ENCODE data around the gene ATP12A.
A peak's percentile ranks its signal among the peaks of the same experiment; 100 is the strongest.

ATP12A gene

DNA sequence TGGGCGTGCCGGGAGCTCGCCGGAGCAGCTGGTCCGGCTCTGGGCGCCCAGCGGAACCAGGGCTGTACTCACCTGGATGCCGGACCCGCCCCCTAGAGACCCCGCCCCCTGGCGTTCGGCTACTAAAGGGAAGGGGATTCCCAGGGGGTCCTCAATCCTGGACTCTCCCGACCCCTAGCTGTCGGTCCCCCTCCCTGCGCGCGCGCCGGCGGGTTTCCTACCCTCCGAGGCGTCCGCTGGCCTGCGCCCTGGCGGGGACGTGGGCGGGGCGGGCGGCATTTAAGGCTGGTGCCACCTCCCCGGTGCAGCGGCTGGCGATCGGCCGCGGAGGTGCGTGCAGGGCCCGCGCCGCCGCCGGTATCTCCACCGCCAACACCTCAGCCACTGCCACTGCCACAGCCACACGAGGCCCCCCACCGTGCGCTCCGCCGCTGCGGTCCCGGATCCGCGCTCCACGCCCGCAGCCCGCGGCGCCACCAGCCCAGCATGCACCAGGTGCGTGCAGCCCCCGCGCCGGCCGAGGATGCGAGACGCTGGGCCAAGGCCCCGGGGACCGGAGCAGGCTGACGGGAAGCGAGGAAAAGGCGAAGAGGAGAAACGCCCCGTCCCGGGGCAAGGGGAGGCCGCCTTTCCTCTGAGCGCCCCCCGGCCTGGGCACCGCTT lies at the start of gene ATP12A:
Gene ATP12A (plus strand): TSS at position 151 of the 663 bp plus-strand sequence. CDS start 336 bp downstream, at position 487.
- TF ChIP-seq, protein P1, sequence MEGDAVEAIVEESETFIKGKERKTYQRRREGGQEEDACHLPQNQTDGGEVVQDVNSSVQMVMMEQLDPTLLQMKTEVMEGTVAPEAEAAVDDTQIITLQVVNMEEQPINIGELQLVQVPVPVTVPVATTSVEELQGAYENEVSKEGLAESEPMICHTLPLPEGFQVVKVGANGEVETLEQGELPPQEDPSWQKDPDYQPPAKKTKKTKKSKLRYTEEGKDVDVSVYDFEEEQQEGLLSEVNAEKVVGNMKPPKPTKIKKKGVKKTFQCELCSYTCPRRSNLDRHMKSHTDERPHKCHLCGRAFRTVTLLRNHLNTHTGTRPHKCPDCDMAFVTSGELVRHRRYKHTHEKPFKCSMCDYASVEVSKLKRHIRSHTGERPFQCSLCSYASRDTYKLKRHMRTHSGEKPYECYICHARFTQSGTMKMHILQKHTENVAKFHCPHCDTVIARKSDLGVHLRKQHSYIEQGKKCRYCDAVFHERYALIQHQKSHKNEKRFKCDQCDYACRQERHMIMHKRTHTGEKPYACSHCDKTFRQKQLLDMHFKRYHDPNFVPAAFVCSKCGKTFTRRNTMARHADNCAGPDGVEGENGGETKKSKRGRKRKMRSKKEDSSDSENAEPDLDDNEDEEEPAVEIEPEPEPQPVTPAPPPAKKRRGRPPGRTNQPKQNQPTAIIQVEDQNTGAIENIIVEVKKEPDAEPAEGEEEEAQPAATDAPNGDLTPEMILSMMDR (IDR thresholded peaks at IDR 0.05; ENCODE audit: insufficient read depth, low read depth, low read length, missing control alignments) = no peak
- DNase-seq (ENCODE audit: low read depth) = peak; percentile 37
- peak within 1 kb of the TSS; percentile 49 for H3K4me3 ChIP-seq (ENCODE audit: low read length)

DNA sequence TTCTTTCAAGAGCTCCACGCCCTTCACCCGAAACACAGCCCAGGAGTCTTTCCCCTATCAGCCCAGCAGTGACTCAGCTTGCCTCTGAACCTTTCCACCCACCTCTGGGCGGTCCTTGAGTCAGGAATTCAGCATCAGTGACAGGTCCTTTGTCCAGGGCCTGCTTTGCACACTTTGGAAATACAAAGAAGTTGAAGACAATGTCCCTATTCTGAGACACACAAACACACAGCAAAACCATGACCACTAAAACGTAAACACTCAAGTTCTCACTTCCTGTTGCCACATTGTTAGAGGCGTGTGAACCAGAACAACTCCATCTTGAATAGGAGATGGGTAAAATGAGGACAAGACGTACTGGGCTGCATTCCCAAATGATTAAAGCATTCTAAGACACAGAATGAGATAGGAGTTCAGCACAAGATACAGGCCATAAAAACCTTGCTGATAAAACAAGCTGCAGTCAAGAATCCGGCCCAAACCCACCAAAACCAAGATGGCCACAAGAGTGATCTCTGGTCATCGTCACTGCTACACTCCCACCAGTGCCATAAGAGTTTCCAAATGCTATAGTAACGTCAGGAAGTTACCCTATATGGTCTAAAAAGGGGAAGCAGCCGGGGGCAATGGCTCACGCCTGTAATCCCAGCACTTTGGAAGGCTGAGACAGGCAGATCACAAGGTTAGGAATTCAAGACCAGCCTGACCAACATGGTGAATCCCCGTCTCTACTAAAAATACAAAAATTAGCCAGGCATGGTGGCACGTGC lies 49.2 kb upstream of the ATP12A start:
- peak; percentile 93 for DNase-seq (ENCODE audit: low read depth)
- TF ChIP-seq, protein P1 (IDR thresholded peaks at IDR 0.05; ENCODE audit: insufficient read depth, low read depth, low read length, missing control alignments) = no peak
- H3K4me3 ChIP-seq (ENCODE audit: low read length) = no peak overlapping the region

GRCh38 chr13:24631922-24632321 lies 48.3 kb upstream of the ATP12A start:
- no peak for DNase-seq (ENCODE audit: low read depth)
- TF ChIP-seq, protein P1 (IDR thresholded peaks at IDR 0.05; ENCODE audit: insufficient read depth, low read depth, low read length, missing control alignments) = no peak
- H3K4me3 ChIP-seq (ENCODE audit: low read length) = no peak overlapping the region

GRCh38 chr13:24632382-24633121 lies 47.7 kb upstream of the ATP12A start:
- TF ChIP-seq, protein P1 (IDR thresholded peaks at IDR 0.05; ENCODE audit: insufficient read depth, low read depth, low read length, missing control alignments) = no peak
- DNase-seq (ENCODE audit: low read depth) = peak; percentile 51
- no peak overlapping the region for H3K4me3 ChIP-seq (ENCODE audit: low read length)

DNA sequence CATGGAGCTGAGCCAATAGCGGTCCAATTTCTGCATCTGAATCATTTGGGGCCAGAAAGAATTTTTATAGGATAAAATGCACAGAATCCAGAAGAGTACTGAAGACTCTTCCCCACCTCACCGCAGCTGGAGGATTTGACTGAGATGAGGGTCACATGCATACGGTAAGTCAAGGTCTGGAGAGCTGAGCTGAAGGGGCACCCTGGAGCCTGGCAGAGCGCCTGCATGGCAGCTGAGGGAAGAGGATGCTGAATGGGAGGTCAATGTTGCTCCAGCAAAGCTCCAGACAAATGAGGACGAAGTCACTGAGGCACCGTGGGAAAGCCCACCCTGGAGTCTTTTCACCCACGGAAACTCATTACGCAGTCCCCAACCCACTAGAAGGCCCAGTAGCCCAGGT lies 43.4 kb upstream of the ATP12A start:
- no peak for DNase-seq (ENCODE audit: low read depth)
- TF ChIP-seq, protein P1 (IDR thresholded peaks at IDR 0.05; ENCODE audit: insufficient read depth, low read depth, low read length, missing control alignments) = no peak
- H3K4me3 ChIP-seq (ENCODE audit: low read length) = no peak overlapping the region

- TF ChIP-seq, protein P1 (IDR thresholded peaks at IDR 0.05; ENCODE audit: insufficient read depth, low read depth, low read length, missing control alignments) = no peak
- no peak for DNase-seq (ENCODE audit: low read depth)
- H3K4me3 ChIP-seq (ENCODE audit: low read length) = no peak overlapping the region
These were observed 42.1 kb upstream of the ATP12A start for GRCh38 chr13:24638096-24638495.
